Occipital lobe (tissue), 2 donors: Measurements from ENCODE around the gene APPL1. TPM values are rescaled to one million over a fixed set of nuclear protein-coding genes. Genes with fewer than 3 reads are reported as not detected.

Experiments
- DNase-seq: peaks from one replicate; lab custom pipeline; 2025; lab: John Stamatoyannopoulos, UW
- total RNA-seq: library from RNA; depleted of rRNA; stranded (reverse); fragments of >200 nt; gene quantifications from one replicate; pipeline ENCODE4 v1.2.3, GENCODE V29; 2014

Gene APPL1
- 174 TPM for total RNA-seq

GRCh38 chr3:57227204-57227929 is at the start of gene APPL1:
TSS of gene APPL1 (plus strand) at chr3:57227729. CDS start at chr3:57227884, 155 bp downstream.
- peak; percentile 92 for DNase-seq

GRCh38 chr3:57179580-57180410 is 47.7 kb upstream of the APPL1 start:
- DNase-seq = no peak

- DNase-seq = no peak
Observed at GRCh38 chr3:57184526-57184925, 43.0 kb upstream of the APPL1 start.

- no peak for DNase-seq
Observed at GRCh38 chr3:57192028-57192427, 35.5 kb upstream of the APPL1 start.

GRCh38 chr3:57194641-57195040 is 32.9 kb upstream of the APPL1 start:
- DNase-seq = no peak

GRCh38 chr3:57199895-57200297 is 27.6 kb upstream of the APPL1 start, which contains the start of gene HESX1:
TSS of gene HESX1 (minus strand) at chr3:57199978. CDS start at chr3:57199918, 60 bp downstream.
- no peak for DNase-seq

GRCh38 chr3:57206423-57206822 is 21.1 kb upstream of the APPL1 start:
- no peak for DNase-seq

- DNase-seq = no peak
Observed at GRCh38 chr3:57221883-57222282, 5.6 kb upstream of the APPL1 start.

- no peak for DNase-seq
Observed at GRCh38 chr3:57224856-57225255, 2.7 kb upstream of the APPL1 start.

GRCh38 chr3:57226176-57226575 is 1.4 kb upstream of the APPL1 start:
- no peak for DNase-seq

- DNase-seq = peak; percentile 62
Observed at GRCh38 chr3:57227930-57228751, 612 bp downstream of the APPL1 start.

- DNase-seq = no peak
Observed at GRCh38 chr3:57230006-57230405, 2.5 kb downstream of the APPL1 start.

- no peak for DNase-seq
Observed at GRCh38 chr3:57233799-57234198, 6.3 kb downstream of the APPL1 start.

- no peak for DNase-seq
Observed at GRCh38 chr3:57234613-57235575, 7.4 kb downstream of the APPL1 start.

- DNase-seq = no peak
Observed at GRCh38 chr3:57244946-57245345, 17.4 kb downstream of the APPL1 start.

- DNase-seq = no peak
Observed at GRCh38 chr3:57252404-57252803, 24.9 kb downstream of the APPL1 start.

GRCh38 chr3:57256844-57257243 is 29.3 kb downstream of the APPL1 start:
- no peak for DNase-seq

- DNase-seq = no peak
Observed at GRCh38 chr3:57257678-57258077, 30.1 kb downstream of the APPL1 start.

GRCh38 chr3:57261119-57261518 is 33.6 kb downstream of the APPL1 start:
- DNase-seq = no peak

GRCh38 chr3:57261929-57262328 is 34.4 kb downstream of the APPL1 start:
- DNase-seq = no peak

GRCh38 chr3:57268416-57268815 is 40.9 kb downstream of the APPL1 start:
- no peak for DNase-seq
